ENCODE results near the gene JAZF1.

- TF ChIP-seq CTCF (IDR thresholded peaks at IDR 0.05) = no peak
- TF ChIP-seq POLR2AphosphoS5 (IDR thresholded peaks at IDR 0.05) = no peak
- TF ChIP-seq POLR2A (IDR thresholded peaks at IDR 0.05) = no peak
These were observed 104.0 kb downstream of the JAZF1 start for GRCh38 chr7:28076423-28077200.
